Measurements from ENCODE around the gene SMIM44.
A peak's percentile ranks its signal among the peaks of the same experiment; 100 is the strongest.
"Not testable (repeated sequence)": the region's sequence is repeated elsewhere in the genome, so short reads cannot be mapped to it uniquely, and the experiment has no call there.

SMIM44 gene

DNA sequence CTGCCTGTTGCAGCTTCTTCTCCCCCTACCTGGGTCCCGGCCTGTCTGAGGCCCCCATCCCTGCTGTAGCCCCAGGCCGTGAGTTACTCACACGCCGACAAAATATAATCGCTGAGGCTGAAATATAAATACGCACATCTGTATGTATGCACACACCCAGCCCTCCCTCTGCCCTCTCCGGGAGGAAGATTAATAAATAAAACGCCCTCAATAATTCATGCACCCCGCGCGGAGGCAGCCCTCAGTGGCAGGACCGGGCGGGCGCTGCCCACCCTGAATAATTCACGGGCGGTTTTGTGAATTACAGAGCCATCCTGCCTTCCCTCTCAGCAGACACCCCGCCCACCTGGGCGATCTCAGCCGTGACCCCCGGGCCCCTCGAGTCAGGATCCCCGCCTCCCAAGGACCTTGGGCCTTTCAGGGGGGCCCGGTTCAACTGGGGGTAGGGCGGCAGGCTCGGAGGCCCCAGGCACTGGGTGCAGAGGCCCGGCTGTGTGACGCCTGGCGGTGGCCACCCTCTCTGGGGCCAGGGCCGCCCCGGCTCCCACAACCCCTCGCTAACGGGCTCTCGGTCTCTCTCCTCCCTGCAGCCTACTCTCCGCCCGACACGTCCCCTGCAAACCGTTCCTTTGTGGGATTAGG lies 27.2 kb downstream of the SMIM44 start:
- DNase-seq = no peak

DNA sequence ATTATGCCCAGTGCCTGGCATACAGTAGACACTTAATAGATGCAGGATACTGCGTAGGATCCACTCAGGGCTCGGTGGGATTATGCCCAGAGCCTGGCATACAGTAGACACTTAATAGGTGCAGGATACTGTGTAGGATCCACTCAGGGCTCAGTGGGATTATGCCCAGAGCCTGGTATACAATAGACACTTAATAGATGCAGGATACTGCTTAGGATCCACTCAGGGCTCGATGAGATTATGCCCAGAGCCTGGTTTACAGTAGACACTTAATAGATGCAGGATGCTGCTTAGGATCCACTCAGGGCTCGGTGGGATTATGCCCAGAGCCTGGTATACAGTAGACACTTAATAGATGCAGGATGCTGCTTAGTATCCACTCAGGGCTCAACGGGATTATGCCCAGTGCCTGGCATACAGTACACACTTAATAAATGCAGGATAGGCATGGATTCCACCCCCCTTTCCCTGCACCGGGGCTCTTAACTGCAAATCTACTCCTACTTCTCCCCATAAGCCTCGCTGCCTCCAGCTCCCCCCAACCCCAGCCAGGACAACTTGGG lies 27.8 kb downstream of the SMIM44 start:
- no peak for DNase-seq

DNA sequence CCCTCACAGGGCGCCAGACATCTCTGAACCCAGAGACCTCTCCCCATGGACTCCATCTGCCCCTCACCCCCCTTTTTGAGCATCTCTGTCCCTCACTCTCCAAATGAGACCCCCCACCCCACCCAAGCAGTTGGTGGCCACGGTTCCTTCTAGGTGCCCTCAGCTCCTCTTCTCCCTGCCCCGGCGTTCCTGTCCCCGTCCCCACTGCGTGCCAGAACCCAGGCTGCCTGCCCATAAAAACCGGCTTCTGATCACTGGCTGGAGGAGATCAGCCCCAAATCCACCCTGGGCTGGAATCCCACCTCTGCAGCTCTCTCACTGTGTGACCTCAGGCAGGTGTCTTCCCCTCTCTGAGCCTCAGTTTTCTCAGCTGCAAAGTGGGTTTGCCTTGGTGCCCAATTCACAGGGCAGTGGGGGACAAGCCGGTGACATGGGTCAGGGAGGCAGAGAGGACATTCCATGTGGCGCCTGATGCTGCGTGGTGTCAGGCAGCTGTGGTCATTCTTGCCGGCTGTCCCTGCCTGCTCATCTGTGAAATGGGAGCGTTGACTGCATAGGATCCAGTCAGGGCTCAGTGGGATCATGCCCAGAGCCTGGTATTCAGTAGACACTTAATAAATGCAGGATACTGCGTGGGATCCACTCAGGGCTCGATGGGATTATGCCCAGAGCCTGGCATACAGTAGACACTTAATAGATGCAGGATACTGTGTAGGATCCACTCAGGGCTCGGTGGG lies 28.4 kb downstream of the SMIM44 start:
- DNase-seq = no peak

- DNase-seq = no peak
Measured at GRCh38 chr19:3453840-3454239, 29.4 kb downstream of the SMIM44 start.

DNA sequence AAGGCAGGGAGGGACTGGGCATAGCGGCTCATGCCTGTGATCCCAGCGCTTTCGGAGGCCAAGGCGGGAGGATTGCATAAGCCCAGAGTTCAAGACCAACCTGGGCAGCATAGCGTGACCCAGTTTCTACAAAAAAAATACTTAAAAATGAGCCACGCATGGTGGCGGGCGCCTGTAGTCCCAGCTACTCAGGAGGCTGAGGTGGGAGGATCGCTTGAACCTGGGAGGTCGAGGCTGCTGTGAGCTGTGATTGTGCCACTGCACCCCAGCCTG lies 30.4 kb downstream of the SMIM44 start:
- DNase-seq = not testable (repeated sequence)

DNA sequence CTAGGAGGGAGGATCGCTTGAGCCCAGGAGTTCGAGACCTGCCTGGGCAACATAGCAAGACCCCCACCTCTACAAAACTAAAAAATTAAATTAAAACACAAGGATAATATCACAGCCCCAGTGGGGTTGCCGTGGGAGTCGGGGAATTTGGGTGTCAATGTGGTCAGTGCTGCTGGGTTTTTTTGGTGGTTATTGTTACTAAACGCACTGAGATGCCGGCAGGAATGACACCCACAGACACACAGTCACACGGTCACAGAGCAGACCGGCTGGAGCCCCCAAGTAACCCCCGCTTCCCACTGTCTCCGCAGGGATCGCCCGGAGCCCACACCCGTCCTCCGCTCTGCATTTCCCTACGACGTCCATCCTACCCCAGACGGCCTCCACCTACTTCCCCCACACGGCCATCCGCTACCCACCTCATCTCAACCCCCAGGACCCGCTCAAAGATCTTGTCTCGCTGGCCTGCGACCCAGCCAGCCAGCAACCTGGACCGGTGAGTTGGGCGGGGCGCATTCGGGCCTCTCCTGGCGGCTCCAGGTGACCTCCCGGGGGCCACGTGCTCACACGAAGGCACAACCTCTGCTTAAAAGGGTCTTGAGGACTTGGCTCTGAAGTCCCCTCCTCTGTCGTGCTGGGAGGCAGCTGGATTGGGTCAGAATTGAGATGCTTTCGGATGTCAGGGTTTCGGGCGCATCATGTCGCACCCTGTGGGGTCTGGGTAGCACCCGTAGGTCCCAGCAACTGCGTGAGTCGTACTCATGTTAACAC lies 30.9 kb downstream of the SMIM44 start:
- DNase-seq = no peak

DNA sequence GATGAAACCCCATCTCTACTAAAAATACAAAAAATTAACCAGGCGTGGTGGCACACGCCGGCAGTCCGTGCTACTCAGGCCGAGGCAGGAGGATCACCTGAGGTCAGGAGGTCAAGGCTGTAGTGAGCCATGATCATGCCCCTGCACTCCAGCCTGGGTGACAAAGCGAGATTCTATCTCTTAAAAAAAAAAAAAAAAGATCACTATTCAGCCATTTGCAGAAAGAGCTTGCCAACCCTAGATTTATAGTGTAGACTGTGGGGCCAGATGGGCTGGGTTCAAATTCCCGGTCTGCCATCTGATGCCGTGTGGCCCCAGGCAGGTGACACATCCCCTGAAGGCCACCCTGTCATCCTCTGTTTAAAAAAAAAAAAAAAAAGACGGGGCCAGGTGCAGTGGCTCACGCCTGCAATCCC lies 31.8 kb downstream of the SMIM44 start:
- no peak for DNase-seq

DNA sequence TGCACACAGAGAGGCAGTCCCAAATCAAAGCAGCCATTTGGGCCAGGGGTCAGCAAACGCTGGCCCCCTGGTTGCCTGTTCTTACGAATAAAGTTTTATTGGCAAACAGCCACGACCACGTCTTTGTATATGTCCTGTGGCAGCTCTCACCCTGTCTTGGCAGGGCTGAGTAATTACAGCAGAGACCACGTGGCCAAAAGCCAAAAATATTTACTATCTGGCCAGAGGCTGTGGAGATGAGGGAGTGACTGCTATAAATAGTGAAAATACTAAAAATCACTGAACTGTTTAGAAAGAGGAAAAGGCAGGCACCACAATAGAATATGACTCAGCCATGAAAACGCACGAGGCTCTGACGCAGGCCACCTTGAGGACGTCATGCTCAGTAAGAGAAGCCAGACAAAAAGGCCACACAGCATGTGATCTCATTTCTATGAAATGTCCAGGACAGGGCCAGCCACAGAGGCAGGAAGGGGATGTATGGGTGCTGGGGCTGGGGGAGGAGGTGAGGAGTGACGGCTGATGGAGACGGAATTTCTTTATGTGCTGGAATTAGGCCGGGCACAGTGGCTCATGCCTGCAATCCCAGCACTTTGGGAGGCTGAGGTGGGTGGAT lies 32.3 kb downstream of the SMIM44 start:
- no peak for DNase-seq

DNA sequence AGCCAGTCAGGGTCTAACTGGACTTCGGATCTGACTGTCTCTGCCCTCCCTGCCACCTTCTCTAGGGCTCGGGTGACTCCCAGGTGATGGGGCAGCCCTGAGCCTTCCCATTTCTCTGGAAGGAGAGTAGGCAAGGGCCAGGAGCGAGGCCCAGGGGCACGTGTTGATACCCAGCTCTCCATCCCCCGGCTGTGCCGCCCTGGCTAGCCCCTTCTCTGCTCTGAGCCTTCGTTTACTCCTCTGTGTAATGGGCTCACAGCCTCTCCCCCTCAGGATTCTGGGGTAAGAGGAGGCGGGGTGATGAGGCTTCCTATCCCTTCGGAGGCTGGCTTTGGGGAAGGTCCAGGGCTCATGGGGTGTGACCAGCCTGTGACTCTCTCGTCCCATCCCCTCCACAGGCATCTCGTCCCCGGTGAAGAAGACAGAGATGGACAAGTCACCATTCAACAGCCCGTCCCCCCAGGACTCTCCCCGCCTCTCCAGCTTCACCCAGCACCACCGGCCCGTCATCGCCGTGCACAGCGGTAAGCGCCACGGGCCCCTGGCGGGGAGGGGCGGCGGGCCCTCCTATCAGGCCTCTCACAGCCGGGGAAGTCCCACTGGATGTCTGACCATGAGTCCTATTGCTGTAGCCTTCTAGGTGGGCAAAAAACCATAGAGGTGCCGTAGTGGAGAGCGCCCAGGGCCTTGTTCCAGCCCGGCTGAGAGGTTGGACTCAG lies 34.5 kb downstream of the SMIM44 start:
- DNase-seq = no peak

DNA sequence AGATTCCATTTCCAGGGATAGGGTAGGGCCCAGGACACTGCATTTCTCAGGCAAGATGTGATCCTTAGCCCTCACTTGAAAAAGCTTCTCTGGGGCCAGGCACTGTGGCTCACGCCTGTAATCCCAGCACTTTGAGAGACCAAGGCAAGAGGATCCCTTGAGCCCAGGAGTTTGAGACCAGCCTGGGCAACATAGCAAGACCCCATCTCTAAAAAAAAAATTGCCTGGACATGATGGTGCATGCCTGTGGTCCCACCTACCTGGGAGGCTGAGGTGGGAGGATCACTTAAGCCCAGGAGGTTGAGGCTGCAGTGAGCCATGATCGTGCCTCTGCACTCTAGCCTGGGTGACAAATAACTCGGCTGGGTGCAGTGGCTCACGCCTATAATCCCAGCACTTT lies 36.6 kb downstream of the SMIM44 start:
- DNase-seq = not testable (repeated sequence)

GRCh38 chr19:3444695-3445234 lies 38.5 kb downstream of the SMIM44 start:
- DNase-seq = no peak

DNA sequence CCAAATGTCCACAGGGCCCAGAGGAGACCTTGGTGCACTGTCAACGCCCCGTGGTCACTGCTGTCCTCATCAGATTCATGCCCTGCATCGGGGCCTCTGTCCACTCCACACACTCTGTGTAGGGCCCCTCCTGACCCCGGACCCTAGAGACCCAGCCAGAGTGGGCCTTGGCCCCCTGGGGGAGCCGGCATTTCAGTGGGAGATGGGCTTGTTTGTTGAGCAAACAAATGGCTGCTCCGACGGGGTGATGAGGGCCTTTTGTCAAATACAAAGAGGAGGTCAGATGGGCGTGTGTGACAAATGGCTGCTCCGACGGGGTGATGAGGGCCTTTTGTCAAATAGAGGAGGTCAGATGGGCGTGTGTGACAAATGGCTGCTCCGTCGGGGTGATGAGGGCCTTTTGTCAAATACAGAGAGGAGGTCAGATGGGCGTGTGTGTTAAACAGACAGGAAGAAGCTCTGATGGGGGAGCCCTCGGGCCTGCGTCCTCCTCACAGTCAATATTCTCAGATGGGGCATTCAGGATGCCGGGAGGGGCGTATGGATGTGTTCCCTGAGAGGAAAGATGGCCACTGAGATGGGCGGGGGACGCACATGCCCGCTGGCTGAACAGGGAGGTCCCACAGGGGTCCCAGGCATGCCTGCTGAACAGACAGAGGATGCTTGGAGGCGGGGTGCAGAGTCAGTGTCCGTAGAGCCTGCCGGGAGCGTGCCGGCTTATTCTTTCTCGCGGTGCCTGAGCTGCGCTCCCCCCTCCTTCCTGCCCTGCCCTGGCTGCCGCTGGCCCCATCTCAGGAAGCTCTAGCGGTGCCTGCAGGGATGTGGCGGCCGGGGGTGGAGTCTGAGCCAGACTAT lies 39.2 kb downstream of the SMIM44 start:
- no peak for DNase-seq

GRCh38 chr19:3442487-3443071 lies 40.7 kb downstream of the SMIM44 start:
- no peak for DNase-seq

DNA sequence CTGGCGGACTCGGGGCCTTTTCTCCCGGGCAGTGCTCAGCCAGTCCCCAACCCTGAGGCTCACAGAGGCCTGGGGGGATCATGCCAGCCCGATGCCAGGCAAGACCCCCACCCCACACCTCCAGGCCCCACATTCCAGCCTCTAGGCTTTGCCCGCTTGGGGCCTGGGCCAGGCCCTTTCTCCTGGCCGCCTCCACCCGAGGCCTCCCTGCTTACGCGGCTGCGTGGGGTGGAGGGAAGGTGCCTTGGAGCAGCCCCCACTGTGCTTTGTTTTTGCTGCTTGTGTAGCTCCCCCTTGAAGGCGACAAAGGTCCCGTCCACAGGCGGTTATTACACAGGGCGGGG lies 41.3 kb downstream of the SMIM44 start:
- DNase-seq = no peak

GRCh38 chr19:3441089-3441985 lies 41.9 kb downstream of the SMIM44 start:
- no peak for DNase-seq

GRCh38 chr19:3440082-3440481 lies 43.2 kb downstream of the SMIM44 start:
- DNase-seq = no peak

GRCh38 chr19:3434630-3435553 lies 48.3 kb downstream of the SMIM44 start:
- DNase-seq = peak; percentile 85

DNA sequence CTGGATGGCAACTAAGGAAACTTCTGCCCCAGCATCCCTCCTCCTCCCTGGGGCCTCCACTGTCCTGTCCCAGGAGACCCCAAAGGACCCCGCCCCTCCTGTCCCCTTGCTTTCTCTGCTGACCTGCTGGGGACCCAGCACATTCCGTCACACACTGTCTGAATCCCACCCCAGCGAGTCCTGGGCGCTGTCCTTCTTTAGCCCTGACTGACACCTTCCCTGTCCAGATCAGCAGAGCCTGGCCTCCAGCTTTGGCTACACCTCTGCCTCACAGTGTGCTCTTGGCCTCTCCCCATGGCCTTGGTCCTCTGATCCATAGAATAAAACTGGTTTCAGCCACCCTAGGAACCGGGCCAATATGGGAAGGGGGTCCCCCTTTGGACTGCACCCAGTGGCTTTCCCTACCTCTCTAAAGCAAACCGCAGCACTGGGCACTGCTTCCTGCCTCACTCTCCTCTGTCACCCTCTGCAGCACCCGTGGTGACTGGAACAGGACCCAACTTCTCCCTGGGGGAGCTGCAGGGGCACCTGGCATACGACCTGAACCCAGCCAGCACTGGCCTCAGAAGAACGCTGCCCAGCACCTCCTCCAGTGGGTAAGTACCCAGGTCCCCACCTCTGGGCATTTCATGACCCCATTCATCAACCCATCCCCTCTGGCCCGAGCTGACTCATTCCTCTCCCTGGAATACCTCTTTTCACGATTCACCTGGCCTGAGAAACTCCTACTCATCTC lies 49.3 kb downstream of the SMIM44 start:
- no peak for DNase-seq

Measured in NCI-H526 treated with DMSO at 0.1 percent for 48 hours (cell line).